NB4 (cell line): ENCODE data around the gene ANKRD28.

Experiments used
- DNase-seq: peaks from one replicate; pipeline ENCODE4 v3.0.0; 2010; ENCODE audit warnings: low read depth
- H3K4me3 ChIP-seq: one replicate; pipeline ENCODE4 v1.5.1; 2011; ENCODE audit warnings: mild to moderate bottlenecking, low read depth, low read length, moderate library complexity
- CTCF ChIP-seq: IDR thresholded peaks from one replicate; pipeline ENCODE4 v1.5.1; 2012; ENCODE audit warnings: low read depth, low read length
- MAX ChIP-seq: IDR thresholded peaks from 2 replicates; pipeline ENCODE4 v1.6.1; 2011; ENCODE audit warnings: low read depth, low read length
- MYC ChIP-seq: IDR thresholded peaks from 2 replicates; pipeline ENCODE4 v1.6.1; 2011; ENCODE audit warnings: low read depth, low read length
- POLR2A ChIP-seq: IDR thresholded peaks from 2 replicates; pipeline ENCODE4 v1.6.1; 2011; ENCODE audit warnings: mild to moderate bottlenecking; ENCODE audit not compliant: insufficient read length; ENCODE audit errors: extremely low read depth

The ANKRD28 gene

GRCh38 chr3:15800327-15800726 is 2.5 kb upstream of the ANKRD28 start:
- H3K4me3 ChIP-seq: no peak overlapping the region
- DNase-seq: no peak
- TF ChIP-seq CTCF (no peak), MYC (no peak), MAX (no peak), POLR2A (no peak)

DNA sequence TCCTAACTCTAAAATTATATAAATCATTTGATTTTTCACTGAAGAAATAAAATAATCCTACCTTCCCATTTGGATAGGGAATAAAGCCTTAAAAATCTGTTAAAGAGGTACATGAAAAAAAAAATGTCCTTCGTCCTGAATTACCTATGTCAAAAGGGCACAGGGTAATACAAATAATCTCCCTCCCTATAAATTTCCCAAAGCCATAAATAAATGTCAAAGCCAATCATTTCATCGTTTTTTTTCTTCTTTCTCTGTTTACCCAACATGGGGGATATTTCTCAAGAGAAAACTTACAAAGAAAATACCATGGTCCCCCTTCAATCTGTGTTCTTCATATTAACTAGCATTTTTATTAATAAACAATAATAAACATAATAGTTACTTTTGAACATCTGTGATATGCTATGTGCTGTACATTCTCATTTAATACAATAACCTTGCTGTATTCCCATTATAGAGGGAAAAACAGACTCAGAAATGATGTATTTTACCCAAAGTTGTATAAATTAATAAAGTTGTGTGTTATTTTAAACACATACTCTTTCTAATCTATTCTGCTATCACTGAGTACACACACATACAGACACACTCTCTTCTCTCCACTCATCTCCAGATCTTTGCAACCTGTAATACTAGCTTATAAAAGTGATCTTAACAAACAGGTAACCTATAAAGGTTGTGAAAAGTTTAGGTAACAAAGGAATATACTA is 910 bp upstream of the ANKRD28 start:
- H3K4me3 ChIP-seq: peak overlapping the region; percentile 61
- TF ChIP-seq MAX (no peak), MYC (no peak)

GRCh38 chr3:15796771-15797641 is 773 bp downstream of the ANKRD28 start:
- TF ChIP-seq MAX (no peak), POLR2A (no peak), MYC (no peak), CTCF (no peak)
- peak overlapping the region; percentile 61 for H3K4me3 ChIP-seq
- DNase-seq: peak; percentile 45

More for the DNA sequence above, 910 bp upstream of the ANKRD28 start:
- DNase-seq: no peak

DNA sequence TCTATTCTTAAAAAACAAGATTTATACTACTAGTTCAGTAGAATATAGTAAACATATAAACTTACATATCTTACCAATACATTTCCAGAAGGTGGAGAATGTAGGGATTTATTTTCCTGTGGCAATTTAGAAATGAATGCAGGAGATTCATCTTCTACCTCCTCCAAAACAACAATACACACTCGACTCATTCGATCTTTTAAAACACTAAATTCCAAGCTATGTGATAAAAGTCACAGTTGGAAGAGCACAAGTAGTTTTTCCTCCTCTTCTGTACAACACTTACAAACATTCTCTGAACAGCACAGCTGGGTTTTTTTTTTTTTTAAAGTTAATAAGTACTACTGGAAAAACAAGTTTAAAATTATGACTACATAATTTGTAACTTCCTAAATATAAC is 1.4 kb downstream of the ANKRD28 start:
- peak overlapping the region; percentile 61 for H3K4me3 ChIP-seq
- DNase-seq: no peak
- TF ChIP-seq MAX: no peak
- no peak for TF ChIP-seq CTCF
- no peak for TF ChIP-seq MYC

- H3K4me3 ChIP-seq: peak overlapping the region; percentile 61
- peak; percentile 62 for DNase-seq
- TF ChIP-seq POLR2A (no peak), MAX (no peak), MYC (0 out of 2 replicates have a peak, but pooled peaks have one; percentile 12), CTCF (no peak)
Measured at GRCh38 chr3:15795651-15796308, 2.0 kb downstream of the ANKRD28 start.
